WTC11 (cell line): Measurements from ENCODE around the gene EPYC. TPM values are rescaled to one million over a fixed set of nuclear protein-coding genes. Genes with fewer than 3 reads are reported as not detected.

Source experiments
- ATAC-seq: fragments of 200-7000 bp; cut with Tn5 transposase; 2 replicates; pipeline ENCODE4 v1.10.0; 2021; ENCODE audit warnings: mild to moderate bottlenecking, moderate library complexity
- CTCF ChIA-PET: fragments of 300-600 bp; sonication (Branson Sonifier 250); formaldehyde crosslinking; loops from one replicate; lab custom pipeline; 2021; ENCODE audit warnings: antibody characterized with exemption; lab: Charles Lee
- POLR2A ChIA-PET: fragments of 350-600 bp; sonication (Branson Sonifier 250); formaldehyde crosslinking; loops from one replicate; lab custom pipeline; 2021; ENCODE audit warnings: antibody characterized with exemption; lab: Charles Lee
- DNase-seq: peaks from one replicate; pipeline ENCODE4 v3.0.0; 2021; ENCODE audit warnings: low spot score
- H3K27ac Mint-ChIP-seq: 2 replicates; pipeline ENCODE4 v1.8.0; 2021; ENCODE audit warnings: mixed read lengths
- H3K27me3 Mint-ChIP-seq: 2 replicates; pipeline ENCODE4 v1.8.0; 2021; ENCODE audit warnings: low read depth, mild to moderate bottlenecking, moderate library complexity, mixed read lengths
- H3K36me3 Mint-ChIP-seq: 2 replicates; pipeline ENCODE4 v1.8.0; 2021; ENCODE audit warnings: mixed read lengths
- H3K4me1 Mint-ChIP-seq: 2 replicates; pipeline ENCODE4 v1.8.0; 2022; ENCODE audit warnings: mixed read lengths
- H3K4me3 Mint-ChIP-seq: 2 replicates; pipeline ENCODE4 v1.8.0; 2021; ENCODE audit warnings: mild to moderate bottlenecking, moderate library complexity, mixed read lengths
- H3K9me3 Mint-ChIP-seq: 2 replicates; pipeline ENCODE4 v1.8.0; 2021; ENCODE audit warnings: mixed read lengths
- EMX1 ChIP-seq: fragments of 250-450 bp; sonication (Bioruptor Pico); IDR thresholded peaks from 2 replicates; pipeline ENCODE4 v1.8.0; 2021; ENCODE audit warnings: mild to moderate bottlenecking
- GABPB1 ChIP-seq: sonication (generic); formaldehyde crosslinking; IDR thresholded peaks from 2 replicates; pipeline ENCODE4 v1.8.1; 2023; ENCODE audit warnings: mild to moderate bottlenecking, missing genetic modification reagents
- GRHL2 ChIP-seq: fragments of 250-450 bp; sonication (Bioruptor Pico); IDR thresholded peaks from 2 replicates; pipeline ENCODE4 v1.8.0; 2022; ENCODE audit warnings: mild to moderate bottlenecking, moderate library complexity; ENCODE audit not compliant: insufficient replicate concordance, severe bottlenecking
- MXD4 ChIP-seq: fragments of 250-450 bp; sonication (Bioruptor Pico); IDR thresholded peaks from 2 replicates; pipeline ENCODE4 v1.8.0; 2021; ENCODE audit warnings: mild to moderate bottlenecking, moderate library complexity, borderline replicate concordance
- NFE2L1 ChIP-seq: sonication (generic); formaldehyde crosslinking; IDR thresholded peaks from 2 replicates; pipeline ENCODE4 v1.8.1; 2023; ENCODE audit warnings: missing genetic modification reagents
- RORB ChIP-seq: fragments of 250-450 bp; sonication (Bioruptor Pico); IDR thresholded peaks from 2 replicates; pipeline ENCODE4 v1.9.0; 2021; ENCODE audit warnings: mild to moderate bottlenecking
- ZNF121 ChIP-seq: sonication (generic); formaldehyde crosslinking; IDR thresholded peaks from 2 replicates; pipeline ENCODE4 v1.8.0; 2023; ENCODE audit warnings: missing genetic modification reagents
- total RNA-seq: library from RNA; stranded (reverse); gene quantifications from 3 replicates; pipeline ENCODE4 v1.2.3, GENCODE V29; 2021
- TF ChIP-seq, protein P1 (sequence below): fragments of 250-450 bp; sonication (Bioruptor Pico); IDR thresholded peaks from 2 replicates; pipeline ENCODE4 v1.9.0; 2021; ENCODE audit warnings: mild to moderate bottlenecking, borderline replicate concordance
- TF ChIP-seq, protein P2 (sequence below): sonication (generic); formaldehyde crosslinking; IDR thresholded peaks from 2 replicates; pipeline ENCODE4 v1.8.1; 2022; ENCODE audit warnings: low read depth, missing genetic modification reagents, borderline replicate concordance
- TF ChIP-seq, protein P3 (sequence below): fragments of 250-450 bp; sonication (Bioruptor Pico); conservative IDR thresholded peaks from 2 replicates; pipeline ENCODE4 v1.9.0; 2021; ENCODE audit warnings: mild to moderate bottlenecking
- TF ChIP-seq, protein P4 (sequence below): fragments of 250-450 bp; sonication (Bioruptor Pico); IDR thresholded peaks from 2 replicates; pipeline ENCODE4 v1.8.0; 2021; ENCODE audit warnings: mild to moderate bottlenecking
- TF ChIP-seq, protein P5 (sequence below): fragments of 200-600 bp; IDR thresholded peaks from 2 replicates; pipeline ENCODE4 v1.8.0; 2022; ENCODE audit warnings: antibody characterized with exemption
- TF ChIP-seq, protein P6 (sequence below): sonication (generic); formaldehyde crosslinking; IDR thresholded peaks from 2 replicates; pipeline ENCODE4 v1.8.0; 2022; ENCODE audit warnings: missing genetic modification reagents

Gene EPYC
- total RNA-seq, 1 experiment from 2014 or later, result not detected

DNA sequence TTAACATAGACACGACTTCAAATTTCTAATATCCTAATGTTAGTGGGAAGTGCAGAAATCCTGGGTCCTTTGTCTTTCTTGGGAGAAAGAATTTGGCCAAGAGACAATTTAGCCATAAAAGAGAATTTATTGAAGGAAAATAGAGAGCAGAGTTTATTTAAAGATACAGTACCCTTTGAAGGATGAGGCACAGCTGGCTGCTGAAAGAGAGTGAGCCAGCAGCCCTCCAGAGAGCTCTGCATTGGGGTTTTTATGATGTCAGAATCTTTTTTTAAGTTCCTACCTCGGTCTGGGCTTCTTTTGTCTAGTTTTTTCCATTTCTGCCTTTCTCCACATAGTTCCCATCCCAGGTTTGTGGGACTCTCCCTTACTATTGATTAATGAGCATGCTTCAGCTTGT, 87.3 kb downstream of the EPYC start (continued):
- TF ChIP-seq, protein P1, sequence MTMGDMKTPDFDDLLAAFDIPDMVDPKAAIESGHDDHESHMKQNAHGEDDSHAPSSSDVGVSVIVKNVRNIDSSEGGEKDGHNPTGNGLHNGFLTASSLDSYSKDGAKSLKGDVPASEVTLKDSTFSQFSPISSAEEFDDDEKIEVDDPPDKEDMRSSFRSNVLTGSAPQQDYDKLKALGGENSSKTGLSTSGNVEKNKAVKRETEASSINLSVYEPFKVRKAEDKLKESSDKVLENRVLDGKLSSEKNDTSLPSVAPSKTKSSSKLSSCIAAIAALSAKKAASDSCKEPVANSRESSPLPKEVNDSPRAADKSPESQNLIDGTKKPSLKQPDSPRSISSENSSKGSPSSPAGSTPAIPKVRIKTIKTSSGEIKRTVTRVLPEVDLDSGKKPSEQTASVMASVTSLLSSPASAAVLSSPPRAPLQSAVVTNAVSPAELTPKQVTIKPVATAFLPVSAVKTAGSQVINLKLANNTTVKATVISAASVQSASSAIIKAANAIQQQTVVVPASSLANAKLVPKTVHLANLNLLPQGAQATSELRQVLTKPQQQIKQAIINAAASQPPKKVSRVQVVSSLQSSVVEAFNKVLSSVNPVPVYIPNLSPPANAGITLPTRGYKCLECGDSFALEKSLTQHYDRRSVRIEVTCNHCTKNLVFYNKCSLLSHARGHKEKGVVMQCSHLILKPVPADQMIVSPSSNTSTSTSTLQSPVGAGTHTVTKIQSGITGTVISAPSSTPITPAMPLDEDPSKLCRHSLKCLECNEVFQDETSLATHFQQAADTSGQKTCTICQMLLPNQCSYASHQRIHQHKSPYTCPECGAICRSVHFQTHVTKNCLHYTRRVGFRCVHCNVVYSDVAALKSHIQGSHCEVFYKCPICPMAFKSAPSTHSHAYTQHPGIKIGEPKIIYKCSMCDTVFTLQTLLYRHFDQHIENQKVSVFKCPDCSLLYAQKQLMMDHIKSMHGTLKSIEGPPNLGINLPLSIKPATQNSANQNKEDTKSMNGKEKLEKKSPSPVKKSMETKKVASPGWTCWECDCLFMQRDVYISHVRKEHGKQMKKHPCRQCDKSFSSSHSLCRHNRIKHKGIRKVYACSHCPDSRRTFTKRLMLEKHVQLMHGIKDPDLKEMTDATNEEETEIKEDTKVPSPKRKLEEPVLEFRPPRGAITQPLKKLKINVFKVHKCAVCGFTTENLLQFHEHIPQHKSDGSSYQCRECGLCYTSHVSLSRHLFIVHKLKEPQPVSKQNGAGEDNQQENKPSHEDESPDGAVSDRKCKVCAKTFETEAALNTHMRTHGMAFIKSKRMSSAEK (CRISPR knock-in tag), result no peak
- TF ChIP-seq, protein P2, sequence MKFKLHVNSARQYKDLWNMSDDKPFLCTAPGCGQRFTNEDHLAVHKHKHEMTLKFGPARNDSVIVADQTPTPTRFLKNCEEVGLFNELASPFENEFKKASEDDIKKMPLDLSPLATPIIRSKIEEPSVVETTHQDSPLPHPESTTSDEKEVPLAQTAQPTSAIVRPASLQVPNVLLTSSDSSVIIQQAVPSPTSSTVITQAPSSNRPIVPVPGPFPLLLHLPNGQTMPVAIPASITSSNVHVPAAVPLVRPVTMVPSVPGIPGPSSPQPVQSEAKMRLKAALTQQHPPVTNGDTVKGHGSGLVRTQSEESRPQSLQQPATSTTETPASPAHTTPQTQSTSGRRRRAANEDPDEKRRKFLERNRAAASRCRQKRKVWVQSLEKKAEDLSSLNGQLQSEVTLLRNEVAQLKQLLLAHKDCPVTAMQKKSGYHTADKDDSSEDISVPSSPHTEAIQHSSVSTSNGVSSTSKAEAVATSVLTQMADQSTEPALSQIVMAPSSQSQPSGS (CRISPR knock-in tag), result no peak

DNA sequence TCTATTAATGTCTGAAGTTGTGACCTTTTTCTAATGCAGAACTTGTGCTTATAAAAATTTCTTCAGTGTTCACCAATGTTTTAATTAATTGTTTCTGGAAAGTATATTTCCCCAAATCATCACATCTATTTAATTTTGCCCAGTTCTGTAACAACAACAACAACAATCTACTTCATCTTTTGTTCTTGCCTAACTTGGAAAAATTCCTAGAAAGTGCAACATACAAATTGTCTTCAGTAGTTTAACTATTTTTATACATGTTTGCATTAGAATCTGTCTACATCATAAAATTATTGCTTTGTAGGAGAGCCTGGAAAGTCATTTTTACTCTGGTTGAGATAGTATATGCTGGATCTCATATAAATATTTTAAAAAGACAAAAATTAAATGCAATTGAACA, 88.3 kb downstream of the EPYC start:
- Mint-ChIP-seq H3K27ac (no peak overlapping the region), H3K4me3 (no peak overlapping the region), H3K36me3 (peaks cover 9% of the 10 kb centered on the region), H3K27me3 (no peaks in the 10 kb centered on the region), H3K9me3 (peaks cover 22% of the 10 kb centered on the region), H3K4me1 (peaks cover 9% of the 10 kb centered on the region)
- ATAC-seq (no peak), DNase-seq (no peak)
- POLR2A ChIA-PET, result no interaction called here
- CTCF ChIA-PET, result no interaction called here
- TF ChIP-seq, protein P3, sequence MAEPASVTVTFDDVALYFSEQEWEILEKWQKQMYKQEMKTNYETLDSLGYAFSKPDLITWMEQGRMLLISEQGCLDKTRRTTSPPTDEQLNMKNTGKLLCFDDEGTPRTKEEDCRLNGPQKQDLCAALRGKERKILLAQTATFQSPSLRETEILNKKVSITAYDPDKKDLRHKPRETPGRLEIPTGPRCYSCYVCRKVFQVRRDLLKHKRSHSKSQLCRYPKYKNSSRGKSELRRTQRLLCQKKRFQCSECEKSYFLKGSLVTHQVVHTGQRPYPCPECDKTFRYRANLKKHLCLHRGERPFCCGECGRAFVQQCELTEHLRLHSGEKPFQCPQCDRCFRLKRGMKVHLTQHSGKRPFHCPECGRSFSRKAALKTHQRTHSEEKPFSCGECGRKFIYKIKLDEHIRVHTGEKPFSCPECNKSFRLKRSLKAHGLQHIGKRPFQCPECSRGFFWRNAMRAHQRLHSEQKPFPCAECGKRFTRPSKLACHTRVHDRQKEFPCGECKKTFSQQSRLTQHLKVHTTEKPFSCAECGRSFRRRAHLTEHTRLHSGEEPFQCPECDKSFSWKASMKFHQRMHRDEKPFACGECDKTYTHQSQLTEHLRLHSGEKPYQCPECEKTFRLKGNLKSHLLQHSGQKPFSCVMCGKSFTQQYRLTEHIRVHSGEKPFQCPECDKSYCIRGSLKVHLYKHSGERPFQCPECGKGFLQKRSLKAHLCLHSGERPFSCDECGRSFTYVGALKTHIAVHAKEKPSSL (CRISPR knock-in tag), result no peak
- TF ChIP-seq ZNF121 (CRISPR knock-in tag) (no peak), GABPB1 (CRISPR knock-in tag) (no peak), MXD4 (CRISPR knock-in tag) (no peak)
- TF ChIP-seq, protein P4, sequence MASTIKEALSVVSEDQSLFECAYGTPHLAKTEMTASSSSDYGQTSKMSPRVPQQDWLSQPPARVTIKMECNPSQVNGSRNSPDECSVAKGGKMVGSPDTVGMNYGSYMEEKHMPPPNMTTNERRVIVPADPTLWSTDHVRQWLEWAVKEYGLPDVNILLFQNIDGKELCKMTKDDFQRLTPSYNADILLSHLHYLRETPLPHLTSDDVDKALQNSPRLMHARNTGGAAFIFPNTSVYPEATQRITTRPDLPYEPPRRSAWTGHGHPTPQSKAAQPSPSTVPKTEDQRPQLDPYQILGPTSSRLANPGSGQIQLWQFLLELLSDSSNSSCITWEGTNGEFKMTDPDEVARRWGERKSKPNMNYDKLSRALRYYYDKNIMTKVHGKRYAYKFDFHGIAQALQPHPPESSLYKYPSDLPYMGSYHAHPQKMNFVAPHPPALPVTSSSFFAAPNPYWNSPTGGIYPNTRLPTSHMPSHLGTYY (CRISPR knock-in tag), result no peak
- TF ChIP-seq, protein P2 (CRISPR knock-in tag), result no peak

DNA sequence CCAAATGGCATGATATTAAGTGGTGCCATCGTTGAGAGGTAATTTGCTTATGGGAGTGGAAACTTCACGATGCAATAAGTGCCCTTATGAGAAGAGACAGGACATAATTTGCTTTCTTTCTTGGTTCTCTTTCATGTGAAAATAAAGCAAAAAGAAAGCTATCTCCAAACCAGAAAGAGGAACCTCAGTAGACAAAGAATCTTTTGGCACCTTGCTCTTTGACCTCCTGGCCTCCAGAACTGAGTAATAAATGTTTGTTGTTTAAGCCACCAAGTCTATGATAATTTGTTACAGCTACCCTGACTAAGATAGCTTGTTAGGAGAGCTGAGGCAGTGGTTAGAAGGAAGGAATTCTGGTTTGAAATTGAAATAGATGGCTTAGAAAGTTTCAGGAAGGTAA, 89.4 kb downstream of the EPYC start:
- DNase-seq, result no peak
- Mint-ChIP-seq H3K36me3 (peaks cover 9% of the 10 kb centered on the region), H3K4me1 (peaks cover 9% of the 10 kb centered on the region)
- ATAC-seq, result no peak
- TF ChIP-seq, protein P5, sequence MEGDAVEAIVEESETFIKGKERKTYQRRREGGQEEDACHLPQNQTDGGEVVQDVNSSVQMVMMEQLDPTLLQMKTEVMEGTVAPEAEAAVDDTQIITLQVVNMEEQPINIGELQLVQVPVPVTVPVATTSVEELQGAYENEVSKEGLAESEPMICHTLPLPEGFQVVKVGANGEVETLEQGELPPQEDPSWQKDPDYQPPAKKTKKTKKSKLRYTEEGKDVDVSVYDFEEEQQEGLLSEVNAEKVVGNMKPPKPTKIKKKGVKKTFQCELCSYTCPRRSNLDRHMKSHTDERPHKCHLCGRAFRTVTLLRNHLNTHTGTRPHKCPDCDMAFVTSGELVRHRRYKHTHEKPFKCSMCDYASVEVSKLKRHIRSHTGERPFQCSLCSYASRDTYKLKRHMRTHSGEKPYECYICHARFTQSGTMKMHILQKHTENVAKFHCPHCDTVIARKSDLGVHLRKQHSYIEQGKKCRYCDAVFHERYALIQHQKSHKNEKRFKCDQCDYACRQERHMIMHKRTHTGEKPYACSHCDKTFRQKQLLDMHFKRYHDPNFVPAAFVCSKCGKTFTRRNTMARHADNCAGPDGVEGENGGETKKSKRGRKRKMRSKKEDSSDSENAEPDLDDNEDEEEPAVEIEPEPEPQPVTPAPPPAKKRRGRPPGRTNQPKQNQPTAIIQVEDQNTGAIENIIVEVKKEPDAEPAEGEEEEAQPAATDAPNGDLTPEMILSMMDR, result no peak
- TF ChIP-seq, protein P6, sequence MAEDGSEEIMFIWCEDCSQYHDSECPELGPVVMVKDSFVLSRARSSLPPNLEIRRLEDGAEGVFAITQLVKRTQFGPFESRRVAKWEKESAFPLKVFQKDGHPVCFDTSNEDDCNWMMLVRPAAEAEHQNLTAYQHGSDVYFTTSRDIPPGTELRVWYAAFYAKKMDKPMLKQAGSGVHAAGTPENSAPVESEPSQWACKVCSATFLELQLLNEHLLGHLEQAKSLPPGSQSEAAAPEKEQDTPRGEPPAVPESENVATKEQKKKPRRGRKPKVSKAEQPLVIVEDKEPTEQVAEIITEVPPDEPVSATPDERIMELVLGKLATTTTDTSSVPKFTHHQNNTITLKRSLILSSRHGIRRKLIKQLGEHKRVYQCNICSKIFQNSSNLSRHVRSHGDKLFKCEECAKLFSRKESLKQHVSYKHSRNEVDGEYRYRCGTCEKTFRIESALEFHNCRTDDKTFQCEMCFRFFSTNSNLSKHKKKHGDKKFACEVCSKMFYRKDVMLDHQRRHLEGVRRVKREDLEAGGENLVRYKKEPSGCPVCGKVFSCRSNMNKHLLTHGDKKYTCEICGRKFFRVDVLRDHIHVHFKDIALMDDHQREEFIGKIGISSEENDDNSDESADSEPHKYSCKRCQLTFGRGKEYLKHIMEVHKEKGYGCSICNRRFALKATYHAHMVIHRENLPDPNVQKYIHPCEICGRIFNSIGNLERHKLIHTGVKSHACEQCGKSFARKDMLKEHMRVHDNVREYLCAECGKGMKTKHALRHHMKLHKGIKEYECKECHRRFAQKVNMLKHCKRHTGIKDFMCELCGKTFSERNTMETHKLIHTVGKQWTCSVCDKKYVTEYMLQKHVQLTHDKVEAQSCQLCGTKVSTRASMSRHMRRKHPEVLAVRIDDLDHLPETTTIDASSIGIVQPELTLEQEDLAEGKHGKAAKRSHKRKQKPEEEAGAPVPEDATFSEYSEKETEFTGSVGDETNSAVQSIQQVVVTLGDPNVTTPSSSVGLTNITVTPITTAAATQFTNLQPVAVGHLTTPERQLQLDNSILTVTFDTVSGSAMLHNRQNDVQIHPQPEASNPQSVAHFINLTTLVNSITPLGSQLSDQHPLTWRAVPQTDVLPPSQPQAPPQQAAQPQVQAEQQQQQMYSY (CRISPR knock-in tag), result no peak
- TF ChIP-seq EMX1 (CRISPR knock-in tag) (no peak), GRHL2 (CRISPR knock-in tag) (no peak), RORB (CRISPR knock-in tag) (no peak), NFE2L1 (no peak)
- TF ChIP-seq, all 79 proteins: peak for 0
- H3K27ac Mint-ChIP-seq, result no peak overlapping the region
- POLR2A ChIA-PET, result no interaction called here
- peaks cover 22% of the 10 kb centered on the region for H3K9me3 Mint-ChIP-seq
- H3K27me3 Mint-ChIP-seq, result no peaks in the 10 kb centered on the region
- H3K4me3 Mint-ChIP-seq, result no peak overlapping the region
- CTCF ChIA-PET, result no interaction called here
